ENCODE data around the gene ZFYVE28. TPM values are rescaled to one million over a fixed set of nuclear protein-coding genes. Genes with fewer than 3 reads are reported as not detected.

The ZFYVE28 gene
- total and polyA plus RNA-seq, 3 experiments from 2014 or later = 12.9 to 14.8 (median 13.2) TPM

DNA sequence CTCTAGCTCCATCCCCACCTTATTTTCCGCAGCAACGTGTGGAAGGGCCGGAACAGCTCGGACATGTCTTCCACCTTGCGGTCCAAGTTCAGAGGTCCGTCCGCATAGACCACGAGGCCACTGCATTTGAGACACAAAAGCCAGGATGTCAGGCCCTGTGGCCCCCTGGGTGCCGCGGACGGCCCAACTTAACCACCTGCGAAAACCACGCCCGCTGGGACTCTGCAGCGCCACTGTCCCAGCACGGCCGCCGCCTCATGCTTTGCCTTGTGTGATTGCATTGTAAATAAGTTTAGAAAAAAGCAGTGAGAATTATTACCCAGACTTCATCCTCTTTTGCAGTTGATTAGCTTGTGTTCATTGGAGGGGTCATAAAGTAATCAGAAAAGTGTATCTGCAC lies 98.3 kb downstream of the ZFYVE28 start:
- H3K4me3 Mint-ChIP-seq = peak overlapping the region in 4 of 7 donors; percentile 28 to 74 (median 38)
- no peaks in the 10 kb centered on the region for H3K9me3 ChIP-seq (ENCODE audit: low read length)
- POLR2A ChIA-PET = no interaction called here

DNA sequence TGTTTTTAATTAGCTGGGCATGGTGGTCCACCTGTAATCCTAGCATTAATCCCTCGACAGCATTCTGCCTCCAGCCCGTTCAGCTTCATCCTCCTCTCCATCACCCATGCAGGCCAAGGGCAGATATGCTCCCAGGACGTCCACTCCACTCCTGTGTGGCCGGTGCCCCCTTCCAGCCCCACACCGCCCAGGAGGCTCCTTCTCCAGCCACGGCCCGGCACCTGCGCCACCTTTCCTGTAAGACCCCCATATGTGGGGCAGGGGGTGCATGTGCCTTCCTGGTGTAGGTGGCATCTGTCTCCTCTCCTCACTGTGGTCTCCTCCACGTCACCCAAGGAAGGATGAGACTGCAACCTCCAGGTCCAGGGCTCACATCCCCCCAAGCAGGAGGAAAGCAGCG lies 99.6 kb downstream of the ZFYVE28 start:
- Mint-ChIP-seq H3K36me3 (peaks cover 0 to 18% (median 4%) of the 10 kb centered on the region in 3 donors), H3K27ac (peak overlapping the region in 1 of 8 donors; percentile 68), H3K9me3 (peaks cover 0 to 4% (median 0%) of the 10 kb centered on the region in 5 donors), H3K4me1 (peaks cover 12 to 21% (median 15%) of the 10 kb centered on the region in 3 donors), H3K27me3 (peaks cover 0 to 4% of the 10 kb centered on the region in 2 donors), H3K4me3 (no peak overlapping the region)
- Histone ChIP-seq H3K4me3 (ENCODE audit: low read length) (no peak overlapping the region), H3K27me3 (ENCODE audit: insufficient read depth, low read length, poor library complexity, severe bottlenecking) (no peaks in the 10 kb centered on the region), H3K36me3 (ENCODE audit: insufficient read depth, low read length) (no peaks in the 10 kb centered on the region), H3K9me3 (ENCODE audit: low read length) (no peaks in the 10 kb centered on the region), H3K4me1 (ENCODE audit: insufficient read depth, low read length) (peaks cover 10% of the 10 kb centered on the region), H3K27ac (ENCODE audit: low read depth, low read length) (no peak overlapping the region)
- ChIA-PET CTCF (no interaction called here), POLR2A (no interaction called here)
- no peak for DNase-seq

More for the DNA sequence above, 98.3 kb downstream of the ZFYVE28 start:
- CTCF ChIA-PET = interaction anchor here (1.0 kb wide), 1 partner anchor 34 kb away, joined by 3 read pairs; no protein-coding TSS in a partner anchor
- peaks cover 0 to 4% of the 10 kb centered on the region in 2 donors for H3K27me3 Mint-ChIP-seq
- H3K4me1 Mint-ChIP-seq = peaks cover 12 to 21% (median 15%) of the 10 kb centered on the region in 3 donors
- H3K9me3 Mint-ChIP-seq = peaks cover 0 to 11% (median 3%) of the 10 kb centered on the region in 5 donors
- Histone ChIP-seq H3K4me1 (ENCODE audit: insufficient read depth, low read length) (peaks cover 10% of the 10 kb centered on the region), H3K4me3 (ENCODE audit: low read length) (no peak overlapping the region), H3K27me3 (ENCODE audit: insufficient read depth, low read length, poor library complexity, severe bottlenecking) (no peaks in the 10 kb centered on the region), H3K27ac (ENCODE audit: low read depth, low read length) (no peak overlapping the region), H3K36me3 (ENCODE audit: insufficient read depth, low read length) (no peaks in the 10 kb centered on the region)
- H3K27ac Mint-ChIP-seq = peak overlapping the region in 3 of 8 donors; percentile 80 to 84 (median 82)
- H3K36me3 Mint-ChIP-seq = peaks cover 0 to 14% (median 4%) of the 10 kb centered on the region in 3 donors
- DNase-seq = peak in 2 of 5 donors; percentile 26

DNA sequence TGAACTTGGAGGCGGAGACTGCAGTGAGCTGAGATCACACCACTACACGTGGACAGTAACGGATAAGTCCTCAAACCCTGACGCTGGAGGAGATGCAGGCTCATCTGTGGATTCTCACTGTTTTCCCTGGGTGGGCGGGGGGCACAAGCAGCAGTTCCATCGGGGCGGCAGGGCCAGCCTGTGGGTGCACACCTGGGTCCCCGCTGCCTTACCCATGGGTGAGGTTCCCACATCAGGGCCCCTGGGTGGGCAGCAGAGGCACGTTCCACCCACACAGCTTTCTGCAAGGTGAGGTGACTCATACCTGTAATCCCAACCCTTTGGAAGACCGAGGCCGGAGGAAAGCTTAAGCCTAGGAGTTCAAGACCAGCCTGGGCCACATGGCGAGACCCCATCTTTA lies 100.0 kb downstream of the ZFYVE28 start:
- no peak overlapping the region for H3K4me3 Mint-ChIP-seq
- Histone ChIP-seq H3K4me3 (ENCODE audit: low read length) (no peak overlapping the region), H3K36me3 (ENCODE audit: insufficient read depth, low read length) (no peaks in the 10 kb centered on the region), H3K27ac (ENCODE audit: low read depth, low read length) (no peak overlapping the region), H3K9me3 (ENCODE audit: low read length) (no peaks in the 10 kb centered on the region), H3K27me3 (ENCODE audit: insufficient read depth, low read length, poor library complexity, severe bottlenecking) (no peaks in the 10 kb centered on the region), H3K4me1 (ENCODE audit: insufficient read depth, low read length) (peaks cover 10% of the 10 kb centered on the region)
- peaks cover 0 to 19% (median 4%) of the 10 kb centered on the region in 3 donors for H3K36me3 Mint-ChIP-seq
- CTCF ChIA-PET = no interaction called here
- POLR2A ChIA-PET = no interaction called here
- H3K27ac Mint-ChIP-seq = peak overlapping the region in 1 of 8 donors; percentile 68
- DNase-seq = no peak
- H3K9me3 Mint-ChIP-seq = peaks cover 0 to 2% (median 0%) of the 10 kb centered on the region in 5 donors
- peaks cover 12 to 21% (median 15%) of the 10 kb centered on the region in 3 donors for H3K4me1 Mint-ChIP-seq
- peaks cover 0 to 4% of the 10 kb centered on the region in 2 donors for H3K27me3 Mint-ChIP-seq

DNA sequence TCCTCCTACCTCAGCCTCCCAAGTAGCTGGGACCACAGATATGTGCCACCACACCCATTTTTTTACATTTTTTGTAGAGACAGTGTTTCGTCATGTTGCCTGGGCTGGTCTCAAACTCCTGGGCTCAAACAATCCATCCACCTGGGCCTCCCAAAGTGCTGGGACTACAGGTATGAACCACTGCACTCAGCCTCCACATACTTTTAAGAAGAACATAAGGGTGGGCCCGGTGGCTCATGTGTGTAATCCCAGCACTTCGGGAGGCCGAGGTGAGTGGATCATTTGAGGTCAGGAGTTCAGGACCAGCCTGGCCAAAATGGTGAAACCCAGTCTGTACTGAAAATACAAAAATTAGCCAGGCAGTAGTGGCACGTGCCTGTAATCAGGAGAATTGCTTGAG lies 105.1 kb downstream of the ZFYVE28 start:
- POLR2A ChIA-PET = no interaction called here
- Histone ChIP-seq H3K9me3 (ENCODE audit: low read length) (no peaks in the 10 kb centered on the region), H3K27me3 (ENCODE audit: insufficient read depth, low read length, poor library complexity, severe bottlenecking) (no peaks in the 10 kb centered on the region), H3K4me3 (ENCODE audit: low read length) (no peak overlapping the region), H3K36me3 (ENCODE audit: insufficient read depth, low read length) (no peaks in the 10 kb centered on the region), H3K4me1 (ENCODE audit: insufficient read depth, low read length) (no peaks in the 10 kb centered on the region), H3K27ac (ENCODE audit: low read depth, low read length) (no peak overlapping the region)
- CTCF ChIA-PET = no interaction called here
- Mint-ChIP-seq H3K4me1 (no peaks in the 10 kb centered on the region), H3K36me3 (peaks cover 4 to 39% (median 13%) of the 10 kb centered on the region in 3 donors), H3K27me3 (no peaks in the 10 kb centered on the region), H3K4me3 (no peak overlapping the region), H3K27ac (no peak overlapping the region), H3K9me3 (peaks cover 9 to 20% (median 10%) of the 10 kb centered on the region in 5 donors)
- DNase-seq = no peak

DNA sequence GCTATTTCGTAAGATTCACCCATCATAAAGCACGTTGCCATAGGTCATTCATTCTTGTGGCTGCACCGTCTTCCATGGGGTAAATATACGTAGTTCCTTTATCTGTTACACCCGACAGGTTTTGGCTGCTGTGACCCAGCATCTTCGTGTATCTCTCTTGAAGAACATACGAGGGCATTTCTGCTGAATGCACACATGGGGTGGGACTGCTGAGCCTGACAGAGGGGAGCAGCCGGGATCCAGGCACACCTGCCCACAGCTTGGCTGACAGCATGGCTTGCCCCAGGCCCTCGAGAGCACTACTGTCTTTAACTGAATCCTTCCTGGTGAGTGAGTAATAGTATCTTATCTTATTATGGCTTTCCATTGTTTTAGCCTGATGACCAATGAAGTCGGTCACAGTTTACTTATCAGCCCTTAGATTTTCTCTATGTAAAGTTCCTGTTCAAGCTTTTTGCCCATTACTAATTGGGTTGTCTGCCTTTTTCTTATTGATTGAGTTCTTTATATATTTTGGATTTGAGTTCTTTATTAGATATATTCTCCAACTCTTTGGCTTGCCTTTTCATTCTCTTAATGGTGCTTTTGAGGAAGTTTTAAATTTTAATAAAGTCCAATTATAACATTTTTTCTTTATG lies 111.6 kb downstream of the ZFYVE28 start:
- CTCF ChIA-PET = no interaction called here

DNA sequence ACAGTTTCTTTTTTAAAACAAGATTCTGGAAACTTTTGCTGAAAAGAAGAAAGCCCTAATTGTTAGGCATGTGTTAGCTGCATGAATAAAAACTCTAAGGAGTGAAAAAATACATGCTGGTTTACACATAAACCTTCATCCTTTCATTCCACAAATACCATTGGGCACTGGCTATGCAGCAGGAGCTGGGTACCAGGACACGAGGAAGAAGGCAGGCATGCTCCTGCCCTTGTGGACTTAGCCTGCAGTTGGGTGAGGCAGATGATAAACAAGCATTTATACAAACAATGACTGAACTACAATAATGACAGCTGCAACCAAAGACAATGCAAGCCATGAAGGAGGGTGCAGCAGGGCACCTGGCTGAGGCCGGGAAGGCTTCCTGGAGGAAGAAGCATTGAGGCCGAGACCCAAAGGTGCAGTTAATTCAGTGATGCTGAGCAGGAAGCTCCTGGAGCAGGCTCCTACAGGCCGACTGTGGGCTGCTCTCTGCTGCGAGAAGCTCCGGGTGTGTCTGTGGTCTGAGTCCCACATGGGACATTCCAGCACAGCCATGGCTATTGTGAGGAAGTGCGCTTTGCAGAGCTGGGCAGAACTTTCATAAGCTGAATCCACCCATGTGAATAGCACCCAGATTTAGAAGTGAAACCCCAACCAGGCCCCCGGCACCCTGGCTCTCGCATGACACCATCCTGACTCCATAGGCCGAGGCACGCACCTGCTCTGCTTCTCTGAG lies 112.5 kb downstream of the ZFYVE28 start:
- CTCF ChIA-PET = no interaction called here
- H3K36me3 Mint-ChIP-seq = peaks cover 13 to 36% (median 30%) of the 10 kb centered on the region in 3 donors
- H3K9me3 Mint-ChIP-seq = peaks cover 10 to 17% (median 15%) of the 10 kb centered on the region in 5 donors
- Histone ChIP-seq H3K27ac (ENCODE audit: low read depth, low read length) (no peak overlapping the region), H3K4me1 (ENCODE audit: insufficient read depth, low read length) (no peaks in the 10 kb centered on the region), H3K4me3 (ENCODE audit: low read length) (no peak overlapping the region), H3K9me3 (ENCODE audit: low read length) (no peaks in the 10 kb centered on the region), H3K36me3 (ENCODE audit: insufficient read depth, low read length) (no peaks in the 10 kb centered on the region), H3K27me3 (ENCODE audit: insufficient read depth, low read length, poor library complexity, severe bottlenecking) (no peaks in the 10 kb centered on the region)
- no peak overlapping the region for H3K4me3 Mint-ChIP-seq
- H3K27me3 Mint-ChIP-seq = no peaks in the 10 kb centered on the region
- H3K4me1 Mint-ChIP-seq = no peaks in the 10 kb centered on the region
- POLR2A ChIA-PET = no interaction called here
- DNase-seq = no peak
- H3K27ac Mint-ChIP-seq = peak overlapping the region in 2 of 8 donors; percentile 59 to 75

More for the DNA sequence above, 111.6 kb downstream of the ZFYVE28 start:
- DNase-seq = no peak
- POLR2A ChIA-PET = no interaction called here
- H3K36me3 Mint-ChIP-seq = peaks cover 13 to 35% (median 33%) of the 10 kb centered on the region in 3 donors
- Histone ChIP-seq H3K27me3 (ENCODE audit: insufficient read depth, low read length, poor library complexity, severe bottlenecking) (no peaks in the 10 kb centered on the region), H3K4me1 (ENCODE audit: insufficient read depth, low read length) (no peaks in the 10 kb centered on the region), H3K4me3 (ENCODE audit: low read length) (no peak overlapping the region), H3K36me3 (ENCODE audit: insufficient read depth, low read length) (no peaks in the 10 kb centered on the region), H3K9me3 (ENCODE audit: low read length) (no peaks in the 10 kb centered on the region), H3K27ac (ENCODE audit: low read depth, low read length) (no peak overlapping the region)
- peaks cover 10 to 24% (median 19%) of the 10 kb centered on the region in 5 donors for H3K9me3 Mint-ChIP-seq
- no peaks in the 10 kb centered on the region for H3K27me3 Mint-ChIP-seq
- peak overlapping the region in 1 of 8 donors; percentile 47 for H3K27ac Mint-ChIP-seq
- H3K4me3 Mint-ChIP-seq = no peak overlapping the region
- H3K4me1 Mint-ChIP-seq = no peaks in the 10 kb centered on the region

DNA sequence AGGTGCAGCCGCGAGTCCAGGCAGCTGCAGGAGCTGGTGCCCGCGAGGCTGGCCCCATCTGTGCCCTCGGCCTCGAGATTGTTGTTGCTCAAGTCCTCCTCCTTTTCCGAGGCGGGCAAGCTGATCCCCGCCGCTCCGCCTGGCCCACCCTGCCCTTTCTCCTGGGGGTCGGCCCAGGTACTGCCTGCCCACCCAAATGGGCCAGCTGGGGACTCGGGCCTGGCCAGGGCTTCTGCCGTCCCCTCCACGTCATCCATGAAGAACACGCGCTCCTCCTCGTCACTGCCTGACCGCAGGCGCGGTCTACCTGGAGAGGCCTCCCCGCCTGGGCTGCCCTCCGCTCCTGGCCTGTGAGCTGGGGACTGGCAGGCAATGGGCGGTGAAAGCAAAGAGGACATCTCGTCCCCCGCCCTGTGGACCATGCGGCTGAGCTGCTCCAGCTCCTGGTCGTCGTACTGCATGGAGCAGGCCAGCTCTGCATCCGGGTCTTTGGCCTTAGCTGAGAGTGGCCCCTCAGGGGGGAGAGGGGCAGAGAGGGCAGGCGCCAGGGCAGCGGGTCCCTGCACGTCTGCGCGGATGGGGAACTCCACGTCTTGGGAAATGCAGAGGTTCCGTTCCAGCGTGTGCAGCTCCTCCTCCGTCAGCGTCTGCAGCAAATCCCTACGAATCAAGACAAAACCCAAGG lies 113.4 kb downstream of the ZFYVE28 start:
- Histone ChIP-seq H3K27me3 (ENCODE audit: insufficient read depth, low read length, poor library complexity, severe bottlenecking) (no peaks in the 10 kb centered on the region), H3K4me3 (ENCODE audit: low read length) (no peak overlapping the region), H3K36me3 (ENCODE audit: insufficient read depth, low read length) (no peaks in the 10 kb centered on the region), H3K4me1 (ENCODE audit: insufficient read depth, low read length) (no peaks in the 10 kb centered on the region), H3K27ac (ENCODE audit: low read depth, low read length) (no peak overlapping the region), H3K9me3 (ENCODE audit: low read length) (no peaks in the 10 kb centered on the region)
- no peaks in the 10 kb centered on the region for H3K27me3 Mint-ChIP-seq
- no peak for DNase-seq
- CTCF ChIA-PET = no interaction called here
- H3K9me3 Mint-ChIP-seq = peaks cover 2 to 12% (median 9%) of the 10 kb centered on the region in 5 donors
- POLR2A ChIA-PET = no interaction called here
- no peak overlapping the region for H3K4me3 Mint-ChIP-seq
- H3K27ac Mint-ChIP-seq = no peak overlapping the region
- H3K4me1 Mint-ChIP-seq = peaks cover 0 to 2% (median 0%) of the 10 kb centered on the region in 3 donors
- peaks cover 15 to 34% (median 24%) of the 10 kb centered on the region in 3 donors for H3K36me3 Mint-ChIP-seq
